HepG2 (cell line): Measurements from ENCODE around the gene PHACTR1. TPM values are rescaled to one million over a fixed set of nuclear protein-coding genes. Genes with fewer than 3 reads are reported as not detected.

Experiments
- ATAC-seq: fragments of 200-7000 bp; cut with Tn5 transposase; 3 replicates; pipeline ENCODE4 v1.9.1; 2020; ENCODE audit warnings: mild to moderate bottlenecking, moderate library complexity
- BruUV-seq: library from RNA; stranded (reverse); fragments of 400-500 nt; replicated peaks from 2 replicates; lab custom pipeline; 2021; lab: Mats Ljungman, UMichigan
- CTCF ChIA-PET: fragments of 300-600 bp; formaldehyde crosslinking; extraction: SDS; loops from one replicate; lab custom pipeline; 2021; ENCODE audit warnings: low total read pairs, inconsistent platforms, low intra/inter-chr PET ratio; lab: Yijun Ruan, JAX
- POLR2A ChIA-PET: fragments of 350-600 bp; sonication (Branson Sonifier 250); formaldehyde crosslinking; loops from one replicate; lab custom pipeline; 2020; ENCODE audit warnings: antibody characterized with exemption, inconsistent platforms; lab: Yijun Ruan, JAX
- DNase-seq: peaks from one replicate; pipeline ENCODE4 v3.0.0-alpha.2; 2015; ENCODE audit warnings: low spot score
- FAIRE-seq: peaks from 3 replicates; lab custom pipeline; 2011; peaks lifted over from hg19 to GRCh38; lab: Jason Lieb, UNC
- H2AFZ ChIP-seq: one replicate; pipeline ENCODE4 v1.6.1; 2011; ENCODE audit warnings: low read length, inconsistent platforms
- H3K27ac ChIP-seq: fragments of 300-600 bp; 3 replicates; pipeline ENCODE4 v1.8.0; 2011; ENCODE audit warnings: mixed run types, mild to moderate bottlenecking, mixed read lengths, low read length, inconsistent platforms; ENCODE audit not compliant: insufficient read depth; ENCODE audit errors: extremely low read length
- H3K27me3 ChIP-seq, 2 experiments: fragments of 200-600 bp in 1 of 2; 2 replicates in 1 of 2; 3 replicates in 1 of 2; pipeline versions ENCODE4 v1.6.0 to v1.8.0; 2011; ENCODE audit warnings: low read length in 2 of 2, mild to moderate bottlenecking in 2 of 2, moderate library complexity in 2 of 2, inconsistent platforms in 1 of 2; ENCODE audit not compliant: insufficient read depth in 2 of 2, control insufficient read depth in 1 of 2
- H3K36me3 ChIP-seq, 2 experiments: fragments of 200-600 bp in 1 of 2; replicated peaks in 1 of 2; 2 replicates in 1 of 2; 3 replicates in 1 of 2; pipeline versions ENCODE4 v1.5.1 to v1.8.0; 2011; ENCODE audit warnings: low read length in 2 of 2, inconsistent platforms in 1 of 2; ENCODE audit not compliant: insufficient read depth in 2 of 2, control insufficient read depth in 1 of 2
- H3K4me1 ChIP-seq: 2 replicates; pipeline ENCODE4 v1.5.1; 2012; ENCODE audit warnings: low read length, inconsistent platforms; ENCODE audit not compliant: insufficient read depth
- H3K4me2 ChIP-seq: 2 replicates; pipeline ENCODE4 v1.6.0; 2011; ENCODE audit warnings: low read depth, low read length, inconsistent platforms
- H3K4me3 ChIP-seq, 3 experiments: fragments of 200-600 bp in 1 of 3; sonication (generic), shearing (Covaris generic) in 1 of 3; replicated peaks in 1 of 3; 2 replicates each; pipeline ENCODE4 v1.5.1; 2011 to 2016; ENCODE audit warnings: low read length in 3 of 3, inconsistent platforms in 2 of 3, low read depth in 2 of 3, mild to moderate bottlenecking in 2 of 3, control low read depth in 1 of 3, mixed read lengths in 1 of 3; ENCODE audit not compliant: insufficient read depth in 1 of 3
- H3K79me2 ChIP-seq: one replicate; pipeline ENCODE4 v1.6.1; 2011; ENCODE audit warnings: low read length, inconsistent platforms; ENCODE audit not compliant: insufficient read depth
- H3K9ac ChIP-seq: 2 replicates; pipeline ENCODE4 v1.6.0; 2011; ENCODE audit warnings: mild to moderate bottlenecking, low read depth, low read length, inconsistent platforms; ENCODE audit not compliant: insufficient read depth
- H3K9me3 ChIP-seq: 2 replicates; pipeline ENCODE4 v1.5.1; 2012; ENCODE audit warnings: mild to moderate bottlenecking, low read length
- H4K20me1 ChIP-seq: 2 replicates; pipeline ENCODE4 v1.6.0; 2011; ENCODE audit warnings: inconsistent platforms, mild to moderate bottlenecking, low read length, moderate library complexity; ENCODE audit not compliant: insufficient read depth
- CBX2 ChIP-seq, 2 experiments: fragments of 200-600 bp in 1 of 2; sonication (generic); formaldehyde crosslinking in 1 of 2; IDR thresholded peaks; 2 replicates each; pipeline versions ENCODE4 v1.7.0 to v1.8.1; 2018 to 2022; ENCODE audit warnings: low read depth in 2 of 2, low read length in 1 of 2, mild to moderate bottlenecking in 1 of 2, missing genetic modification reagents in 1 of 2
- MBNL3 ChIP-seq: fragments of 250-450 bp; sonication (Bioruptor Pico); conservative IDR thresholded peaks from 2 replicates; pipeline ENCODE4 v1.8.0; 2022; ENCODE audit warnings: mild to moderate bottlenecking, inconsistent platforms
- MYNN ChIP-seq: sonication (generic); formaldehyde crosslinking; IDR thresholded peaks from 2 replicates; pipeline ENCODE4 v1.4.0; 2020; ENCODE audit warnings: mild to moderate bottlenecking, low read depth, missing genetic modification reagents
- NR2F6 ChIP-seq, 2 experiments: IDR thresholded peaks; 2 replicates each; pipeline ENCODE4 v1.6.1; 2016; ENCODE audit warnings: antibody characterized with exemption in 1 of 2, mild to moderate bottlenecking in 1 of 2
- PHF20 ChIP-seq: sonication (generic); formaldehyde crosslinking; IDR thresholded peaks from 2 replicates; pipeline ENCODE4 v1.5.0; 2020; ENCODE audit warnings: mild to moderate bottlenecking, missing genetic modification reagents
- PLRG1 ChIP-seq: fragments of 450-650 bp; conservative IDR thresholded peaks from 2 replicates; pipeline ENCODE4 v1.6.1; 2016
- RARG ChIP-seq: sonication (generic); formaldehyde crosslinking; IDR thresholded peaks from 2 replicates; pipeline ENCODE4 v1.4.0; 2020; ENCODE audit warnings: low read depth, mild to moderate bottlenecking, missing genetic modification reagents
- SOX13 ChIP-seq, 3 experiments: fragments of 450-650 bp in 1 of 3; sonication (generic) in 1 of 3; formaldehyde crosslinking in 1 of 3; IDR thresholded peaks in 2 of 3; conservative IDR thresholded peaks in 1 of 3; 2 replicates each; pipeline versions ENCODE4 v1.5.0 to v1.6.1; 2016 to 2020; ENCODE audit warnings: antibody characterized with exemption in 1 of 3, mild to moderate bottlenecking in 1 of 3, missing compliant biosample characterization in 1 of 3, missing genetic modification reagents in 1 of 3, moderate library complexity in 1 of 3
- SPEN ChIP-seq: sonication (generic); formaldehyde crosslinking; IDR thresholded peaks from 2 replicates; pipeline ENCODE4 v1.5.1; 2020; ENCODE audit warnings: low read depth, mild to moderate bottlenecking, missing genetic modification reagents
- ZFYVE20 ChIP-seq: sonication (generic); formaldehyde crosslinking; IDR thresholded peaks from 2 replicates; pipeline ENCODE4 v1.8.0; 2023; ENCODE audit warnings: low read depth, mild to moderate bottlenecking, moderate library complexity, missing genetic modification reagents, borderline replicate concordance
- ZNF660 ChIP-seq: sonication (generic); formaldehyde crosslinking; IDR thresholded peaks from 2 replicates; pipeline ENCODE4 v1.5.1; 2020; ENCODE audit warnings: mild to moderate bottlenecking, low read depth, missing genetic modification reagents, borderline replicate concordance
- ZNF761 ChIP-seq: sonication (generic); formaldehyde crosslinking; conservative IDR thresholded peaks from 2 replicates; pipeline ENCODE4 v1.4.0; 2020; ENCODE audit warnings: mild to moderate bottlenecking, missing genetic modification reagents
- WGBS: methylation state at CpG from one replicate; pipeline ENCODE4 v1.1.6; 2017; ENCODE audit warnings: low lambda C conversion rate; 5-methylcytosine and 5-hydroxymethylcytosine counted together
- in situ Hi-C: cut with HindIII; loops from 2 replicates; pipeline ENCODE4 v1.10.0; 2017; ENCODE audit warnings: low pct_unique_long_range_greater_than_20kb; ENCODE audit not compliant: extremely low pct_ligation_motif_present
- intact Hi-C: fragments of 100-400 bp; cut with micrococcal nuclease; formaldehyde crosslinking; loops from one replicate; pipeline ENCODE4 v1.10.0; 2022; ENCODE audit not compliant: unreplicated experiment
- polyA plus RNA-seq, 8 experiments: library from polyadenylated mRNA; depleted of rRNA in 3 of 8; stranded (reverse) in 7 of 8; unstranded in 1 of 8; fragments of >200 nt; fragmentation: Illumina TruSeq in 4 of 8; extraction: Trizol in 4 of 8; gene quantifications; 2 replicates each; pipeline versions ENCODE4 v1.2.1 to v1.2.3, GENCODE V29; 2011 to 2016; ENCODE audit warnings: low read depth in 4 of 8, missing spikeins in 1 of 8, mixed read lengths in 1 of 8; ENCODE audit not compliant: insufficient read depth in 1 of 8
- total RNA-seq, 5 experiments: library from RNA; depleted of rRNA; stranded (reverse); fragments of >200 nt; fragmentation: Illumina TruSeq; extraction: Trizol; gene quantifications; 2 replicates each; pipeline ENCODE4 v1.2.3, GENCODE V29; 2016; ENCODE audit warnings: low read depth in 1 of 5
- TF ChIP-seq, protein P1 (sequence below): sonication (generic); formaldehyde crosslinking; IDR thresholded peaks from 2 replicates; pipeline ENCODE4 v1.4.0; 2020; ENCODE audit warnings: missing genetic modification reagents

PHACTR1 gene
- total and polyA plus RNA-seq, 2 of the 13 experiments (the other 11 are each of a cell fraction or from before 2014, with no cell fraction given): 0.09 TPM; not detected in 1

DNA sequence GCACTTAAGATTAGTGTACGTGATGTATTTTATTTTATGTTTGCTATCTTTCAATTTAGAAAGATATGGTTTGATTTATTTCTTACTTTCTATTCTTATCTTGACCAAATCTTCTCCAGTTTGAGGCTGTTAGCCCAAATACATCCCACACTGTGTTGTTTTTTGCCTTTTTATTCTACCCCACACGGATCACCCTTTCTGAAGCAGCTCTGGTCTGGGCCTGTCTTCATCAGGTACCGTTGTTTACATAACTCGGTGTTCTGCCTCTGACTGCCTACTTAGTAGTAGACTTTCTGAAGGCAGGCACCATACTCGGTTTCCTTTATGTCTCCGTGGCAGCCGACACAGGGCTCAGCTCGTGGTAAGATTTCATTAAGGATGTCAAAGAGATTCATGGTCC lies 95.0 kb downstream of the PHACTR1 start:
- Histone ChIP-seq H4K20me1 (no peaks in the 10 kb centered on the region), H2AFZ (no peak overlapping the region), H3K27me3 (no peaks in the 10 kb centered on the region), H3K4me2 (no peak overlapping the region), H3K9ac (no peak overlapping the region), H3K27ac (no peak overlapping the region), H3K4me3 (no peak overlapping the region), H3K4me1 (no peaks in the 10 kb centered on the region), H3K36me3 (no peaks in the 10 kb centered on the region), H3K79me2 (no peaks in the 10 kb centered on the region), H3K9me3 (no peaks in the 10 kb centered on the region)
- POLR2A ChIA-PET: no interaction called here
- CTCF ChIA-PET: no interaction called here
- no peak for FAIRE-seq
- DNase-seq: no peak
- TF ChIP-seq CBX2 (IDR thresholded peaks at IDR 0.05; ENCODE audit: low read depth, low read length): no peak
- no peak for TF ChIP-seq CBX2 (CRISPR knock-in tag; IDR thresholded peaks at IDR 0.05; ENCODE audit: low read depth)
- no peak for TF ChIP-seq NR2F6 (IDR thresholded peaks at IDR 0.05)
- TF ChIP-seq NR2F6 (CRISPR knock-in tag; IDR thresholded peaks at IDR 0.05): no peak
- no peak for TF ChIP-seq MYNN (CRISPR knock-in tag)
- TF ChIP-seq SOX13 (IDR thresholded peaks at IDR 0.05): no peak
- TF ChIP-seq SOX13 (CRISPR knock-in tag; conservative IDR thresholded peaks at IDR 0.05 in 1 of 2, IDR thresholded peaks at IDR 0.05 in 1 of 2): no peak
- TF ChIP-seq RARG (CRISPR knock-in tag): no peak
- TF ChIP-seq ZFYVE20 (CRISPR knock-in tag): no peak
- TF ChIP-seq ZNF660 (CRISPR knock-in tag): no peak
- no peak for TF ChIP-seq PHF20 (CRISPR knock-in tag)
- BruUV-seq: no TSS peak
- intact Hi-C loops: no loop called here
- in situ Hi-C loops: no loop called here
- 9% methylated on average over 8 of the region's 8 CpGs for WGBS
- ATAC-seq: no peak

DNA sequence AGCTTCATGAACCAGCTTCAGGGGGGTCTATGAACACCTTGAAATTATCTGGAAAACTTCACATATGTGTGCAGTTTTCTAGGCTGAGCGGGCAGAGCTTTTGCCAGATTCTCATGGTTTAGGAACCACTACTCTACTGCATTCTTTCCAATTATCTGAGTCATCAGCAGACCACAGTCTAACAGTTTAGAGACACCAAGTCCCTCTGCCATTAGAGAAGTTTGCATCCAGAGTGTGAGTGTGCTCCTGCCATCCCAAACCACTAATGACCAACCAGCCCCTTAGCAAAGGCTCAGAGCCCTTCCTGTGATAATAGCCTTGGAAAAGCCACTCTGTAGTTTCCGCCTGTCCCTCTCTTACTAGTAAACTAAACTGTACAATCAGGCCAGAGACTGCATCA lies 96.8 kb downstream of the PHACTR1 start:
- no peak for DNase-seq
- Histone ChIP-seq H3K9me3 (no peaks in the 10 kb centered on the region), H3K79me2 (no peaks in the 10 kb centered on the region), H3K4me2 (no peak overlapping the region), H3K9ac (no peak overlapping the region), H3K4me1 (no peaks in the 10 kb centered on the region), H4K20me1 (no peaks in the 10 kb centered on the region), H2AFZ (no peak overlapping the region), H3K36me3 (no peaks in the 10 kb centered on the region), H3K27me3 (no peaks in the 10 kb centered on the region), H3K4me3 (no peak overlapping the region), H3K27ac (no peak overlapping the region)
- no TSS peak for BruUV-seq
- intact Hi-C loops: no loop called here
- no peak for TF ChIP-seq MBNL3 (CRISPR knock-in tag)
- TF ChIP-seq PLRG1: no peak
- TF ChIP-seq, protein P1, sequence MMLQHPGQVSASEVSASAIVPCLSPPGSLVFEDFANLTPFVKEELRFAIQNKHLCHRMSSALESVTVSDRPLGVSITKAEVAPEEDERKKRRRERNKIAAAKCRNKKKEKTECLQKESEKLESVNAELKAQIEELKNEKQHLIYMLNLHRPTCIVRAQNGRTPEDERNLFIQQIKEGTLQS (CRISPR knock-in tag): no peak
- TF ChIP-seq ZNF761 (CRISPR knock-in tag): no peak
- no peak for TF ChIP-seq PHF20 (CRISPR knock-in tag)
- TF ChIP-seq SPEN (CRISPR knock-in tag): no peak
- FAIRE-seq: no peak
- in situ Hi-C loops: no loop called here
- ChIA-PET POLR2A (no interaction called here), CTCF (no interaction called here)
- no peak for ATAC-seq
- WGBS: 10% methylated on average over 2 of the region's 2 CpGs
